ENCODE results near the gene ABCC3. TPM values are rescaled to one million over a fixed set of nuclear protein-coding genes. Genes with fewer than 3 reads are reported as not detected.
"Not testable (repeated sequence)": the region's sequence is repeated elsewhere in the genome, so short reads cannot be mapped to it uniquely, and the experiment has no call there.

ABCC3 gene
- total RNA-seq, 2 experiments from 2014 or later, result not detected

DNA sequence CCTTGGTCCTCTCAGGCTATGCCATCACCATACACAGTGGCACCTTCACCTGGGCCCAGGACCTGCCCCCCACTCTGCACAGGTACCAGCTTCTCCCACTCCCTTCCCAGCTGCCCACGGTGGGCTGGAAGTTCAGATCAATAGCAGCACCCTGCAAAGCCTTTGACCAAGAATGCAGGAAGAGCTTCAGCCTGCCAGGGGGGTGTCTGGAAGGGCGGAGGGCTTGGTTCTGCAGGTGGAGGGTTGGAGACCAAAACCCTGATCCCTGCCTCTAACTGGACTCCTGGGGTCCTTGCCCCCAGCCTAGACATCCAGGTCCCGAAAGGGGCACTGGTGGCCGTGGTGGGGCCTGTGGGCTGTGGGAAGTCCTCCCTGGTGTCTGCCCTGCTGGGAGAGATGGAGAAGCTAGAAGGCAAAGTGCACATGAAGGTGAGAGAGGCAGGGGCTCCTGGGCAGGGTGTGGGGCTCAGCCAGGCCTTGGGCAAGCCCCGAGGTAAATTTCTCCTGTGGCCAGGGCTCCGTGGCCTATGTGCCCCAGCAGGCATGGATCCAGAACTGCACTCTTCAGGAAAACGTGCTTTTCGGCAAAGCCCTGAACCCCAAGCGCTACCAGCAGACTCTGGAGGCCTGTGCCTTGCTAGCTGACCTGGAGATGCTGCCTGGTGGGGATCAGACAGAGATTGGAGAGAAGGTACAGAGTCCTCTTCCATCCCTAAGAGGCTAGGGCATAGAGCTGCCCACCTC, 34.3 kb downstream of the ABCC3 start:
- POLR2A ChIA-PET, result no interaction called here
- H3K9me3 Mint-ChIP-seq, result no peaks in the 10 kb centered on the region
- DNase-seq, result no peak
- peaks cover 2% of the 10 kb centered on the region for H3K4me1 Mint-ChIP-seq
- H3K36me3 Mint-ChIP-seq (ENCODE audit: low read depth), result no peaks in the 10 kb centered on the region
- CTCF ChIA-PET, result interaction anchor here (1.0 to 1.5 kb wide), 5 partner anchors 14 to 186 kb away, joined by 3 to 4 read pairs (median 3); no protein-coding TSS in a partner anchor
- H3K27me3 Mint-ChIP-seq, result no peaks in the 10 kb centered on the region
- no peak overlapping the region for H3K4me3 Mint-ChIP-seq
- H3K27ac Mint-ChIP-seq, result no peak overlapping the region

DNA sequence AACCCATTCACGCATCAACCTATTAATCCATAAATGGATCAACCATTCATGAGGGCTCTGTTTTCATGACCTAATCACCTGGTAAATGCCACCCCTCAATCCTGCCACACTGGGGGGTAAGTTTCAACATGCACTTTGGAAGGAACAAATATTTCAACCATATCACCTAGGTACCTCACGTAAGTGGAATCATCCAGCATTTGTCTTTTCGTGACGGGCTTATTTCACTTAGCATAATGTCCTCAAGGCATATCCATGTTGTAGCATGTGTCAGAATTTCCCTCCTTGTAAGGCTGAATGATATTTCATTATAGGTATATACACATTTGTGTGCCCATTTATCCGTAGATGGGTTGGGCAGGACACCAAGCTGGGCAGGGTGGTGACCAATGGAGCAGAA, 37.4 kb downstream of the ABCC3 start:
- Mint-ChIP-seq H3K27me3 (no peaks in the 10 kb centered on the region), H3K9me3 (no peaks in the 10 kb centered on the region), H3K4me1 (peaks cover 2% of the 10 kb centered on the region), H3K36me3 (ENCODE audit: low read depth) (no peaks in the 10 kb centered on the region), H3K27ac (no peak overlapping the region), H3K4me3 (no peak overlapping the region)
- no peak for DNase-seq
- ChIA-PET CTCF (interaction anchor here (0.5 kb wide), 1 partner anchor 811 kb away, joined by 4 read pairs; no protein-coding TSS in a partner anchor), POLR2A (no interaction called here)

DNA sequence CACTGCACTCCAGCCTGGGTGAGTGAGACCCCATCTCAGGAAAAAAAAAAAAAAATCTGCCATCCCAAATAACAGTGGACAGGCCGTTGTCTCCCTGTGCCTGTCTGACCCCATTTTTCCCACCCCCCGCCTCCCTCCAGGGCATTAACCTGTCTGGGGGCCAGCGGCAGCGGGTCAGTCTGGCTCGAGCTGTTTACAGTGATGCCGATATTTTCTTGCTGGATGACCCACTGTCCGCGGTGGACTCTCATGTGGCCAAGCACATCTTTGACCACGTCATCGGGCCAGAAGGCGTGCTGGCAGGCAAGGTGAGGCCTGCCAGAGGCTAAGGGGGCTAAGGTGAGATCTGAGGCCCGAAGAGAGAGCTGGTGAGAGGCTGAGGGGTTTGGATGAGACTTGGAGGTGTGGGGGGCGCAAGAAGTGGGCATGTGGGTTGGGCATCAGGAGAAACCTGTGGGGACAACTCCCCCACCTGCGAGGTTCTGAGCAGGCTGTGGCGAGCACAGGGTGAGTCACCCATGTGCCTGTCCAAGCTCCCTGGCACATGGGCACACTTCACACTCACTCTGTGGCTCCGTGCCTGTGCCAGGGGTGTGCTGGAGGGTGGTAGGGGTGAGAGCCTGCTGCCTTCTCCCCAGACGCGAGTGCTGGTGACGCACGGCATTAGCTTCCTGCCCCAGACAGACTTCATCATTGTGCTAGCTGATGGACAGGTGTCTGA, 38.3 kb downstream of the ABCC3 start:
- Mint-ChIP-seq H3K27ac (no peak overlapping the region), H3K4me3 (no peak overlapping the region), H3K27me3 (no peaks in the 10 kb centered on the region), H3K36me3 (ENCODE audit: low read depth) (no peaks in the 10 kb centered on the region), H3K4me1 (peaks cover under 1% of the 10 kb centered on the region), H3K9me3 (no peaks in the 10 kb centered on the region)
- POLR2A ChIA-PET, result no interaction called here
- CTCF ChIA-PET, result no interaction called here
- DNase-seq, result no peak

DNA sequence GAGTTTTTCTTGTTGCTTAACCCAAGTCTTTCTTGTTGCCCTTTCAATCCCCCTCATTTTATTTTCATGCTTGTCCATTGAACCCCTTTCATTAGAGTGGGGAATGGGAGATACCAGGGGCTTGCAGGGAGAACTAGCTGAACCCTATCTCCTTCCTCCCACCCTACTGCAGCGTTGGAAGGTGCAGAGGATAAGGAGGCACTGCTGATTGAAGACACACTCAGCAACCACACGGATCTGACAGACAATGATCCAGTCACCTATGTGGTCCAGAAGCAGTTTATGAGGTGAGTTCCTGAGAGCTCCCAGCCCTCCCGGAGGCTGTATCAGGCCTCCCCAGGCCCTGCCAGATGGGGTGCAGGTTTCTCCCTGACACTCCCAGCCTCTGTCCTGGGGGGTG, 40.5 kb downstream of the ABCC3 start:
- Mint-ChIP-seq H3K27ac (no peak overlapping the region), H3K9me3 (no peaks in the 10 kb centered on the region), H3K36me3 (ENCODE audit: low read depth) (no peaks in the 10 kb centered on the region), H3K4me1 (no peaks in the 10 kb centered on the region), H3K4me3 (no peak overlapping the region), H3K27me3 (peaks cover 4% of the 10 kb centered on the region)
- no peak for DNase-seq
- POLR2A ChIA-PET, result no interaction called here
- CTCF ChIA-PET, result interaction anchor here (1.4 kb wide), 1 partner anchor 44 kb away, joined by 4 read pairs; no protein-coding TSS in a partner anchor

DNA sequence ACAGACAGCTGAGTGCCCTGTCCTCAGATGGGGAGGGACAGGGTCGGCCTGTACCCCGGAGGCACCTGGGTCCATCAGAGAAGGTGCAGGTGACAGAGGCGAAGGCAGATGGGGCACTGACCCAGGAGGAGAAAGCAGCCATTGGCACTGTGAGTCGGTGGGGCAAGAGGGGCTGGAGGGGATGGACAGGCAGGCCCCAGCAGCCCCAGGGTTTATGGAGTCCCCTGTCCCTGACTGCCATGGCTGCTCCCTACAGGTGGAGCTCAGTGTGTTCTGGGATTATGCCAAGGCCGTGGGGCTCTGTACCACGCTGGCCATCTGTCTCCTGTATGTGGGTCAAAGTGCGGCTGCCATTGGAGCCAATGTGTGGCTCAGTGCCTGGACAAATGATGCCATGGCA, 40.9 kb downstream of the ABCC3 start:
- DNase-seq, result no peak
- POLR2A ChIA-PET, result no interaction called here
- peaks cover 8% of the 10 kb centered on the region for H3K27me3 Mint-ChIP-seq
- no peaks in the 10 kb centered on the region for H3K36me3 Mint-ChIP-seq (ENCODE audit: low read depth)
- H3K27ac Mint-ChIP-seq, result no peak overlapping the region
- H3K9me3 Mint-ChIP-seq, result no peaks in the 10 kb centered on the region
- H3K4me3 Mint-ChIP-seq, result no peak overlapping the region
- CTCF ChIA-PET, result no interaction called here
- H3K4me1 Mint-ChIP-seq, result no peaks in the 10 kb centered on the region

DNA sequence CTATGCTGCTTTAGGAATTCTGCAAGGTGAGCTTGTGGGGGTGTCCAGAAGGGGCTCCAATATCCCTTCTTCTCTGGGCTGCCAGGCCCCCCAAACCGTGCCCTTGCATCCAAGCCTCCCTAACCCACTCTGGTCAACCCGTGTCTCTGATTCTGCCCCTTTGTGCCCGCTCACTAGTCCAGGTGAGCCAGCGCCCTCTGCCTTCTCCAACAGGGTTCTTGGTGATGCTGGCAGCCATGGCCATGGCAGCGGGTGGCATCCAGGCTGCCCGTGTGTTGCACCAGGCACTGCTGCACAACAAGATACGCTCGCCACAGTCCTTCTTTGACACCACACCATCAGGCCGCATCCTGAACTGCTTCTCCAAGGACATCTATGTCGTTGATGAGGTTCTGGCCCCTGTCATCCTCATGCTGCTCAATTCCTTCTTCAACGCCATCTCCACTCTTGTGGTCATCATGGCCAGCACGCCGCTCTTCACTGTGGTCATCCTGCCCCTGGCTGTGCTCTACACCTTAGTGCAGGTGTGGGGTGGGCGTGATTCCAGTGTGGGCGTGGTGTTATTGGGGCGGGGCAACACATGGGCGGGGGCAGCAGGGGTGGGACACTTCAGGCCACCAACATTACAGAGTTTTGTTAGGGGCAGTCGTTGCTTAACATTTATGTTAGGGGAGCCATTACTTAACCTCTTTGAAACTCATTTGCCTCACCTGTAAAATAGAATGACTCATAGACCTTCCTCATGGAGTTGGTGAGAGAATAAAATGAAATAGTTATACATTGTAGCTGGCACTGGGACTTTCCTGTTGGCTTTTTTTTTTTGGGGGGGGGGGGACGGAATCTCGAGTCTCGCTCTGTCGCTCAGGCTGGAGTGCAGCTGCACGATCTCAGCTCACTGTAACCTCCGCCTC, 41.6 kb downstream of the ABCC3 start:
- no peak for DNase-seq
- peaks cover 3% of the 10 kb centered on the region for H3K4me1 Mint-ChIP-seq
- CTCF ChIA-PET, result no interaction called here
- H3K27me3 Mint-ChIP-seq, result peaks cover 12% of the 10 kb centered on the region
- H3K36me3 Mint-ChIP-seq (ENCODE audit: low read depth), result no peaks in the 10 kb centered on the region
- H3K9me3 Mint-ChIP-seq, result no peaks in the 10 kb centered on the region
- POLR2A ChIA-PET, result no interaction called here
- H3K27ac Mint-ChIP-seq, result no peak overlapping the region
- H3K4me3 Mint-ChIP-seq, result no peak overlapping the region

DNA sequence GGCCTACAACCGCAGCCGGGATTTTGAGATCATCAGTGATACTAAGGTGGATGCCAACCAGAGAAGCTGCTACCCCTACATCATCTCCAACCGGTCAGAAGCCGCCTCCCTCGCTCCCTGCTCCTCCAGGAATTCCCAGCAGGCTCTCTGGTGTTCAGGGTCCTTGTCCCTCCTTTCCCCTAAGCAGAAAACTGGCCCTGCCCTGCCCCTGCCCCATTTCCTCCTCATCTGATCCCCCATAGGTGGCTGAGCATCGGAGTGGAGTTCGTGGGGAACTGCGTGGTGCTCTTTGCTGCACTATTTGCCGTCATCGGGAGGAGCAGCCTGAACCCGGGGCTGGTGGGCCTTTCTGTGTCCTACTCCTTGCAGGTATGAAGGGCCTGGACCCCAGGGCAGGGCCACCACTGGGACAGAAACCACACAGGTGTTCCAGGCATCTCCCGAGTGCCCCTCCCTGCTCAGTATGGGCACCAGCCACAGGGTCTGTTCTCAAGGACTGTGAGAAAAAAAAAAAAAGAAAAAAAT, 43.2 kb downstream of the ABCC3 start:
- H3K27me3 Mint-ChIP-seq, result peaks cover 25% of the 10 kb centered on the region
- no peaks in the 10 kb centered on the region for H3K9me3 Mint-ChIP-seq
- peaks cover 6% of the 10 kb centered on the region for H3K4me1 Mint-ChIP-seq
- no peak overlapping the region for H3K27ac Mint-ChIP-seq
- no peaks in the 10 kb centered on the region for H3K36me3 Mint-ChIP-seq (ENCODE audit: low read depth)
- POLR2A ChIA-PET, result no interaction called here
- CTCF ChIA-PET, result no interaction called here
- H3K4me3 Mint-ChIP-seq, result no peak overlapping the region
- DNase-seq, result no peak

DNA sequence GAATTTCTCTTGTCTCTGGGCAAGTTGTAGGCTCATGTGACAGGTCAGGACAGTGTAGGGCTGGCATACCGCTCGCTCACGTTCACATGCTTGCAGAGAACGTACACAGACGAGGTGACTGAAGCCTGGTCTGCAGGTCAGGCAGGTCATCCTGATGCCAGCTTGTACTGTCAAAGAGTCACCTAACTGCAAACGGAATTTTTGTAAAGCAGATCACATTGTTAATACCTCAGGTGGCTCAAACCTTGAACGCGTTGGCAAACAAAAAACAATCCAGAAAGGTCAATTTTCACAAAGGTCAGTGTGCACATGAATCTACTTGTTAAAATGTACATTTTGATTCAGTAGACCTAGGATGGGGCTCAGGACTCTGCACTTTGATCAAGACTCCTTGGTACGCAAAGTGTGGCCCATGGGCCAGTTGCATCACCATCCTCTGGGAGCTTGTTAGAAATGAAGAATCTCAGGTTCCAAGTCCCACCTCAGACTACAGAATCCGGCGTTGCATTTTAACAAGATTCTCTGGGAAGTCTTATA, 44.4 kb downstream of the ABCC3 start:
- Mint-ChIP-seq H3K4me3 (no peak overlapping the region), H3K27me3 (peaks cover 25% of the 10 kb centered on the region), H3K4me1 (peaks cover 6% of the 10 kb centered on the region), H3K27ac (no peak overlapping the region), H3K9me3 (no peaks in the 10 kb centered on the region), H3K36me3 (ENCODE audit: low read depth) (no peaks in the 10 kb centered on the region)
- POLR2A ChIA-PET, result no interaction called here
- CTCF ChIA-PET, result interaction anchor here (0.6 kb wide), 3 partner anchors 23 to 191 kb away, joined by 3 to 4 read pairs (median 3); no protein-coding TSS in a partner anchor
- no peak for DNase-seq

DNA sequence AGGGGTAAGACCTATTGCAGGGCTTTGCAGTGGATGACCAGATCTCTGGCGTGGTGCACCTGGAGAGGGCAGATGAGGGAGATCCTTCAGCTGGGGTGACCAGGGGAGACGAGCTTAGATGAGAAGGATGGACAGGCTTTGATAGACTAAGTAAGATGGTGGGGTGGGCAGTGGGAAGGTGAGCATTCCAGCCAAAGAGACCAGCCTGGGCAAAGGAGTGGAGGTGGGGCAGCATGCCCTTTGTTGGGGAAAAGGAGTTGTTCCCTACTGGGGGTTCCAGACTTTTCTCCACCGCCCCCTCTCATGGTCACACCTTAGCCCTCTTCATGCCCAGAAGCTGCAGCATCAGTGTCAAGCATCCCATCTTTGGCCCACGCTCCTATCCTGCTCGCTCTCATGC, 45.4 kb downstream of the ABCC3 start:
- H3K4me1 Mint-ChIP-seq, result peaks cover 6% of the 10 kb centered on the region
- H3K27me3 Mint-ChIP-seq, result peaks cover 25% of the 10 kb centered on the region
- H3K36me3 Mint-ChIP-seq (ENCODE audit: low read depth), result no peaks in the 10 kb centered on the region
- DNase-seq, result no peak
- no peaks in the 10 kb centered on the region for H3K9me3 Mint-ChIP-seq
- no peak overlapping the region for H3K4me3 Mint-ChIP-seq
- no peak overlapping the region for H3K27ac Mint-ChIP-seq
- ChIA-PET POLR2A (no interaction called here), CTCF (interaction anchor here (1.0 kb wide), 1 partner anchor 11 kb away, joined by 3 read pairs; no protein-coding TSS in a partner anchor)

DNA sequence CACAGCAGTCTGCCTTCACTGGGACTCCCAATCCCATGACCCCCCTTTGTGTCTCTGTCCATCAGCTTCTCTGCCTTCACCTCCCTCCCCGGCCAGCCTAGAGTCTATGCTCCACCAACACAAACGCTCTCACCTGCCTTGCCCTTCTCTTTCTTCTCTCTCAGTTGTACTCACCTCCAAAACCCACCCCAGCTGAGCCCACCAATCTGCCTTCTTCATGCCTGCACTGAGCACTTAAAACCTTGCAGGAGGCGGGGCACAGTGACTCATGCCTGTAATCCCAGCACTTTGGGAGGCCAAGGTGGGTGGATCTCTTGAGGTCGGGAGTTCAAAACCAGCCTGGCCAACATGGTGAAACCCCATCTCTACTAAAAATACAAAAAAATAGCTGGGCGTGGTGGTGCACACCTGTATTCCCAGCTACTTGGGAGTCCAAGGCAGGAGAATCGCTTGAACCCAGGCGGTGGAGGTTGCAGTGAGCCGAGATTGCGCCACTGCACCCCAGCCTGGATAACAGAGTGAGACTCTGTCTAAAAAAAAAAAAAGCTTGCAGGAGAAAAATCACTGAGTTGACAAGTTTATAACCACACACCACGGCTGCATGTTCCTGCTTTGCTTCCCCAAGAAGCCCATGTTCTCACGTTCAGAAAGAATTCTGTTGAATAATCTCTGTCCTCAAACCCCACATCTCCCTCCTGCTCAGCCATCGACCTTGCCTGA, 46.0 kb downstream of the ABCC3 start:
- H3K36me3 Mint-ChIP-seq (ENCODE audit: low read depth); DNase-seq; H3K27ac Mint-ChIP-seq; H3K4me1 Mint-ChIP-seq; POLR2A ChIA-PET; H3K9me3 Mint-ChIP-seq; H3K4me3 Mint-ChIP-seq: not testable (repeated sequence)
- CTCF ChIA-PET, result interaction anchor here (1.0 kb wide), 1 partner anchor 11 kb away, joined by 3 read pairs; no protein-coding TSS in a partner anchor
- H3K27me3 Mint-ChIP-seq, result peaks cover 25% of the 10 kb centered on the region

DNA sequence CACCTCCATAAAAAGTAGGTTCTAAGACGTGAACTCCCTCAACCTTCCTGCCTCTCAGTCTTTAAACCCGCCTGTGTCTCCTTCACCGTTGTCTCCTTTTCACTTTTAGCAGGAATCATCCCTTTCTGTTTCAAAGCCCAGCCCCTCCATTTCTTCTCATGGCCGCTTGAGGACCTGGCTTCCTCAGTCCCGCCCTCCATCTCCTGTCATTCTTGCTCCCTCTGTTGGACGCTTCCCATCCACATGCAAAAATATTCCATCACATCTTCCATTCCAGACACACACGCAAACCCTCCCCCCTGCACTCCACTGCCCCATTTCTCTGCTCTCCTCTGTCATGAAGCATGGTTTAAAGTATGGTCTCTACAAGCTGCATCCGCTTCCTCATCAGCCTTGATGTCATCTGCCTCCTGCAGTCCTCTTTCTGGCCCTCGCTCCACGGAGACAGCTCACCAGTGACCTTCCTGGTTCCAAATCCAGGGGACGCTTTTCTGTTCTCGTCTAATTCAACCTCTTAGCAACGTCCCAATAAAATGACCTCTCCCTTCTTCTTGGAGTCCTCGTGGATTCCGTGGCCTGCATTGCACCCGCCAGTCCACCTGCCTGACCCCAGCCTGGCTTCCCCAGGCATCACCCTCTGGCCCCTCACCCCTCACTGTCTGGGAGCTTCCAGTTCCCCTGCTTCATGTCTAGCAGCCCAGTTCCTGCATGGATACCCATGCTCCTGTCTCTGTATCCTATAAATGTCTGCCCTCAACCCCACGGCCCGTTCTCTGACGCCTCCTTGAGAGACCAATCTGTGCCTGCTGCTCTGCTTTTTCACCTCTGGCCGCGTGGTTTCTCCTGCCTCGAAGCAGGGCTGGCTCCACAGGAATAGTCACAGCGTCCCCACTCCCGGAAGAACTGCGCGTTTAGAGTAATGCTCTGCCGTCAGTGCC, 46.9 kb downstream of the ABCC3 start:
- POLR2A ChIA-PET, result no interaction called here
- CTCF ChIA-PET, result no interaction called here
- no peak for DNase-seq
- H3K4me1 Mint-ChIP-seq, result peaks cover 6% of the 10 kb centered on the region
- H3K36me3 Mint-ChIP-seq (ENCODE audit: low read depth), result no peaks in the 10 kb centered on the region
- H3K9me3 Mint-ChIP-seq, result no peaks in the 10 kb centered on the region
- H3K4me3 Mint-ChIP-seq, result no peak overlapping the region
- peaks cover 25% of the 10 kb centered on the region for H3K27me3 Mint-ChIP-seq
- no peak overlapping the region for H3K27ac Mint-ChIP-seq

Measured in activated CD4-positive, alpha-beta T cell treated with anti-CD3 and anti-CD28 coated beads, Interleukin-2, amount 10 ng/mL, durations not matched to agents 7 days and 5 days (primary cell).